Endodermal cell (in vitro differentiated cells): ENCODE data around the gene RAB7B. TPM values are rescaled to one million over a fixed set of nuclear protein-coding genes. Genes with fewer than 3 reads are reported as not detected.

Source experiments
- DNase-seq: peaks from one replicate; pipeline ENCODE4 v3.0.0-alpha.2; 2017
- H3K27ac ChIP-seq: 2 replicates; pipeline ENCODE4 v1.5.1; 2013; ENCODE audit warnings: mild to moderate bottlenecking, low read depth, low read length, moderate library complexity
- H3K27me3 ChIP-seq: 2 replicates; pipeline ENCODE4 v1.6.1; 2013; ENCODE audit warnings: mild to moderate bottlenecking, low read length, moderate library complexity; ENCODE audit not compliant: insufficient read depth, control insufficient read depth, poor library complexity, severe bottlenecking
- H3K36me3 ChIP-seq: 2 replicates; pipeline ENCODE4 v1.7.0; 2013; ENCODE audit warnings: mild to moderate bottlenecking, low read length, moderate library complexity; ENCODE audit not compliant: control insufficient read depth, insufficient read depth
- H3K4me1 ChIP-seq: one replicate; pipeline ENCODE4 v1.7.0; 2013; ENCODE audit warnings: low read length; ENCODE audit not compliant: control insufficient read depth, insufficient read depth
- H3K4me3 ChIP-seq: 2 replicates; pipeline ENCODE4 v1.5.1; 2013; ENCODE audit warnings: mild to moderate bottlenecking, low read length, moderate library complexity
- H3K9ac ChIP-seq: 2 replicates; pipeline ENCODE4 v1.6.1; 2013; ENCODE audit warnings: mild to moderate bottlenecking, low read length, moderate library complexity; ENCODE audit not compliant: poor library complexity, severe bottlenecking; ENCODE audit errors: extremely low read depth
- H3K9me3 ChIP-seq: 2 replicates; pipeline ENCODE4 v1.6.1; 2013; ENCODE audit warnings: mild to moderate bottlenecking, low read length, moderate library complexity; ENCODE audit not compliant: control insufficient read depth
- H3K27ac Mint-ChIP-seq: 2 replicates; pipeline ENCODE4 v1.8.0; 2020; ENCODE audit warnings: mixed read lengths
- H3K27me3 Mint-ChIP-seq: 2 replicates; pipeline ENCODE4 v1.8.0; 2021; ENCODE audit warnings: mild to moderate bottlenecking, mixed read lengths; ENCODE audit not compliant: insufficient read depth
- H3K36me3 Mint-ChIP-seq: 2 replicates; pipeline ENCODE4 v1.8.0; 2020; ENCODE audit warnings: low read depth, mixed read lengths
- H3K4me1 Mint-ChIP-seq: 2 replicates; pipeline ENCODE4 v1.8.0; 2020; ENCODE audit warnings: mixed read lengths
- H3K4me3 Mint-ChIP-seq: 2 replicates; pipeline ENCODE4 v1.8.0; 2020; ENCODE audit warnings: mild to moderate bottlenecking, moderate library complexity, mixed read lengths
- H3K9me3 Mint-ChIP-seq: 2 replicates; pipeline ENCODE4 v1.8.0; 2020; ENCODE audit warnings: mild to moderate bottlenecking, mixed read lengths
- WGBS, 2 experiments: methylation state at CpG; one replicate each; pipeline versions ENCODE4 v1.1.5 to v1.1.7; 2013; ENCODE audit warnings: missing lambda C conversion rate in 2 of 2, mixed read lengths in 1 of 2; ENCODE audit not compliant: insufficient coverage in 1 of 2, insufficient read length in 1 of 2; 5-methylcytosine and 5-hydroxymethylcytosine counted together
- total RNA-seq, 2 donors: library from RNA; stranded (reverse); fragmentation: NEBNext Ultra II Directional in 1 of 2; extraction: Animal tissue kit (Norgen Biotek cat#: 25700) in 1 of 2; gene quantifications; 2 replicates in 1 of 2; 3 replicates in 1 of 2; pipeline ENCODE4 v1.2.1, GENCODE V29; 2021
- TF ChIP-seq, protein P1 (sequence below): fragments of 200-600 bp; sonication (generic); conservative IDR thresholded peaks from 2 replicates; pipeline ENCODE4 v1.5.0; 2021; ENCODE audit warnings: antibody characterized with exemption, mild to moderate bottlenecking

RAB7B gene
- total RNA-seq, 2 donors from 2014 or later, result not detected

- peaks cover 47% of the 10 kb centered on the region for H3K4me1 Mint-ChIP-seq
- H3K9me3 ChIP-seq, result no peaks in the 10 kb centered on the region
- WGBS, 2 experiments, result 88 to 96% methylated on average over 1 of the region's 1 CpG
- H3K9me3 Mint-ChIP-seq, result no peaks in the 10 kb centered on the region
- H3K4me1 ChIP-seq, result peaks cover 13% of the 10 kb centered on the region
- H3K36me3 ChIP-seq, result no peaks in the 10 kb centered on the region
- no peak overlapping the region for H3K4me3 Mint-ChIP-seq
- H3K9ac ChIP-seq, result no peak overlapping the region
- no peak for DNase-seq
- peaks cover 21% of the 10 kb centered on the region for H3K27me3 Mint-ChIP-seq
- no peaks in the 10 kb centered on the region for H3K36me3 Mint-ChIP-seq
- TF ChIP-seq, protein P1, sequence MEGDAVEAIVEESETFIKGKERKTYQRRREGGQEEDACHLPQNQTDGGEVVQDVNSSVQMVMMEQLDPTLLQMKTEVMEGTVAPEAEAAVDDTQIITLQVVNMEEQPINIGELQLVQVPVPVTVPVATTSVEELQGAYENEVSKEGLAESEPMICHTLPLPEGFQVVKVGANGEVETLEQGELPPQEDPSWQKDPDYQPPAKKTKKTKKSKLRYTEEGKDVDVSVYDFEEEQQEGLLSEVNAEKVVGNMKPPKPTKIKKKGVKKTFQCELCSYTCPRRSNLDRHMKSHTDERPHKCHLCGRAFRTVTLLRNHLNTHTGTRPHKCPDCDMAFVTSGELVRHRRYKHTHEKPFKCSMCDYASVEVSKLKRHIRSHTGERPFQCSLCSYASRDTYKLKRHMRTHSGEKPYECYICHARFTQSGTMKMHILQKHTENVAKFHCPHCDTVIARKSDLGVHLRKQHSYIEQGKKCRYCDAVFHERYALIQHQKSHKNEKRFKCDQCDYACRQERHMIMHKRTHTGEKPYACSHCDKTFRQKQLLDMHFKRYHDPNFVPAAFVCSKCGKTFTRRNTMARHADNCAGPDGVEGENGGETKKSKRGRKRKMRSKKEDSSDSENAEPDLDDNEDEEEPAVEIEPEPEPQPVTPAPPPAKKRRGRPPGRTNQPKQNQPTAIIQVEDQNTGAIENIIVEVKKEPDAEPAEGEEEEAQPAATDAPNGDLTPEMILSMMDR, result no peak
- H3K27ac ChIP-seq, result no peak overlapping the region
- H3K27me3 ChIP-seq, result no peaks in the 10 kb centered on the region
- H3K4me3 ChIP-seq, result no peak overlapping the region
- no peak overlapping the region for H3K27ac Mint-ChIP-seq
These were observed 64.5 kb downstream of the RAB7B start for GRCh38 chr1:205938682-205939081.

- H3K9me3 Mint-ChIP-seq, result no peaks in the 10 kb centered on the region
These were observed 66.2 kb downstream of the RAB7B start for GRCh38 chr1:205936846-205937586.

GRCh38 chr1:205936311-205936710, 66.9 kb downstream of the RAB7B start:
- H3K4me1 ChIP-seq, result peaks cover 16% of the 10 kb centered on the region
- 87 to 90% methylated on average over 3 to 6 of the region's 6 CpGs for WGBS, 2 experiments

More at GRCh38 chr1:205936846-205937586, 66.2 kb downstream of the RAB7B start:
- TF ChIP-seq, protein P1, result no peak
- Mint-ChIP-seq H3K4me3 (no peak overlapping the region), H3K36me3 (no peaks in the 10 kb centered on the region), H3K27me3 (peaks cover 18% of the 10 kb centered on the region), H3K4me1 (peaks cover 39% of the 10 kb centered on the region), H3K27ac (no peak overlapping the region)
- DNase-seq, result no peak
- WGBS, 2 experiments, result 87 to 90% methylated on average over 4 to 7 of the region's 7 CpGs
- H3K4me3 ChIP-seq, result no peak overlapping the region
- H3K9me3 ChIP-seq, result no peaks in the 10 kb centered on the region
- H3K9ac ChIP-seq, result no peak overlapping the region
- no peaks in the 10 kb centered on the region for H3K27me3 ChIP-seq
- no peak overlapping the region for H3K27ac ChIP-seq
- H3K4me1 ChIP-seq, result peaks cover 16% of the 10 kb centered on the region
- no peaks in the 10 kb centered on the region for H3K36me3 ChIP-seq

More at GRCh38 chr1:205936311-205936710, 66.9 kb downstream of the RAB7B start:
- Mint-ChIP-seq H3K4me3 (no peak overlapping the region), H3K36me3 (no peaks in the 10 kb centered on the region), H3K9me3 (no peaks in the 10 kb centered on the region), H3K4me1 (peaks cover 33% of the 10 kb centered on the region), H3K27me3 (peaks cover 18% of the 10 kb centered on the region), H3K27ac (peak overlapping the region; percentile 65)
- no peaks in the 10 kb centered on the region for H3K9me3 ChIP-seq
- H3K9ac ChIP-seq, result no peak overlapping the region
- no peaks in the 10 kb centered on the region for H3K27me3 ChIP-seq
- H3K4me3 ChIP-seq, result no peak overlapping the region
- no peaks in the 10 kb centered on the region for H3K36me3 ChIP-seq
- TF ChIP-seq, protein P1, result no peak
- DNase-seq, result no peak
- H3K27ac ChIP-seq, result no peak overlapping the region
